IPS-NIHi7 (cell line): ENCODE data around the gene RIPOR2.

Experiments
- DNase-seq: peaks from one replicate; pipeline ENCODE4 v3.0.0; 2012; ENCODE audit warnings: mixed read lengths; ENCODE audit errors: extremely low spot score

The RIPOR2 gene, protein sequence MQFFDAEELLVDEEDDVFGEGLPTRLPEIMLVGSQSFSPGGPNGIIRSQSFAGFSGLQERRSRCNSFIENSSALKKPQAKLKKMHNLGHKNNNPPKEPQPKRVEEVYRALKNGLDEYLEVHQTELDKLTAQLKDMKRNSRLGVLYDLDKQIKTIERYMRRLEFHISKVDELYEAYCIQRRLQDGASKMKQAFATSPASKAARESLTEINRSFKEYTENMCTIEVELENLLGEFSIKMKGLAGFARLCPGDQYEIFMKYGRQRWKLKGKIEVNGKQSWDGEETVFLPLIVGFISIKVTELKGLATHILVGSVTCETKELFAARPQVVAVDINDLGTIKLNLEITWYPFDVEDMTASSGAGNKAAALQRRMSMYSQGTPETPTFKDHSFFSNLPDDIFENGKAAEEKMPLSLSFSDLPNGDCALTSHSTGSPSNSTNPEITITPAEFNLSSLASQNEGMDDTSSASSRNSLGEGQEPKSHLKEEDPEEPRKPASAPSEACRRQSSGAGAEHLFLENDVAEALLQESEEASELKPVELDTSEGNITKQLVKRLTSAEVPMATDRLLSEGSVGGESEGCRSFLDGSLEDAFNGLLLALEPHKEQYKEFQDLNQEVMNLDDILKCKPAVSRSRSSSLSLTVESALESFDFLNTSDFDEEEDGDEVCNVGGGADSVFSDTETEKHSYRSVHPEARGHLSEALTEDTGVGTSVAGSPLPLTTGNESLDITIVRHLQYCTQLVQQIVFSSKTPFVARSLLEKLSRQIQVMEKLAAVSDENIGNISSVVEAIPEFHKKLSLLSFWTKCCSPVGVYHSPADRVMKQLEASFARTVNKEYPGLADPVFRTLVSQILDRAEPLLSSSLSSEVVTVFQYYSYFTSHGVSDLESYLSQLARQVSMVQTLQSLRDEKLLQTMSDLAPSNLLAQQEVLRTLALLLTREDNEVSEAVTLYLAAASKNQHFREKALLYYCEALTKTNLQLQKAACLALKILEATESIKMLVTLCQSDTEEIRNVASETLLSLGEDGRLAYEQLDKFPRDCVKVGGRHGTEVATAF

GRCh38 chr6:24935366-24936152, at the start of gene RIPOR2:
Gene RIPOR2 (minus strand): TSS chr6:24935960. CDS start chr6:24935898, 62 bp downstream.
- DNase-seq, result peak; percentile 85

GRCh38 chr6:24985323-24985722, 49.6 kb upstream of the RIPOR2 start:
- peak; percentile 45 for DNase-seq

DNA sequence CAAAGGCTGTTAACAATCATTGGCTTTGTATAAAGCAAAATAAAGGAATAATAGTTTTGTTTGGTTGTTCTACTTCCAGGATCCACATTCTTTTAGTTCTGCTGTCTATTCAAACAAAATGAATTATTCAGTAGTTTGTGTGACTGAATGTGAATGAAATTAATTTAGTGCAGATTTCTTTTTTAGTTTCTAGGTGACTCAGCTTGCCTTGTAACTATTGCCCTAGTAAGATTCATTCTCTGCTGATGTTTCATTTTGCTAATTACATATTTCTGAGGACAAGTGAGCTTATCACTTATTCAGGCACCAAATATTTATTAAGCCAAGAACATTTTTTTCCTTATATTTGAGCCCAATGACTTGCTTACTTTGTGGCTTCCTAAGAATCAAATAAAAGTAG, 46.5 kb upstream of the RIPOR2 start:
- DNase-seq, result no peak

DNA sequence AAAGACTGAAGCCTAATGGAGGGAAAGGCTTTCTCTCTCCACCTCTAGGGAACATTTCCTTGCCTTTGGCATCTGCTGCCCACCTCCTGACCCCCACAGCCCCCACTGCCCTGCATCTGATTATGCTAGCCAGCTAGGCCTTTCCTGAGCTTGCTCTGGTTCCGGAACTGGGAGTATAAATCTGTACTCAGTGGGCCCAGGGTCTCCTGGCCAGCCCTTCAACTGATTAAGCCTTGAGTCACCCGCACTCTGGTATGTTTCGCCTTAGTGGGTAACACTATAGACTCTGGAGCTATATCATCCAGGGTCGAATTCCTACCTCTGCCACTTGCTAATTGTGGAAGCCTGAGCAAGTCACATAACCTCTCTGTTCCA, 45.6 kb upstream of the RIPOR2 start:
- DNase-seq, result peak; percentile 42

DNA sequence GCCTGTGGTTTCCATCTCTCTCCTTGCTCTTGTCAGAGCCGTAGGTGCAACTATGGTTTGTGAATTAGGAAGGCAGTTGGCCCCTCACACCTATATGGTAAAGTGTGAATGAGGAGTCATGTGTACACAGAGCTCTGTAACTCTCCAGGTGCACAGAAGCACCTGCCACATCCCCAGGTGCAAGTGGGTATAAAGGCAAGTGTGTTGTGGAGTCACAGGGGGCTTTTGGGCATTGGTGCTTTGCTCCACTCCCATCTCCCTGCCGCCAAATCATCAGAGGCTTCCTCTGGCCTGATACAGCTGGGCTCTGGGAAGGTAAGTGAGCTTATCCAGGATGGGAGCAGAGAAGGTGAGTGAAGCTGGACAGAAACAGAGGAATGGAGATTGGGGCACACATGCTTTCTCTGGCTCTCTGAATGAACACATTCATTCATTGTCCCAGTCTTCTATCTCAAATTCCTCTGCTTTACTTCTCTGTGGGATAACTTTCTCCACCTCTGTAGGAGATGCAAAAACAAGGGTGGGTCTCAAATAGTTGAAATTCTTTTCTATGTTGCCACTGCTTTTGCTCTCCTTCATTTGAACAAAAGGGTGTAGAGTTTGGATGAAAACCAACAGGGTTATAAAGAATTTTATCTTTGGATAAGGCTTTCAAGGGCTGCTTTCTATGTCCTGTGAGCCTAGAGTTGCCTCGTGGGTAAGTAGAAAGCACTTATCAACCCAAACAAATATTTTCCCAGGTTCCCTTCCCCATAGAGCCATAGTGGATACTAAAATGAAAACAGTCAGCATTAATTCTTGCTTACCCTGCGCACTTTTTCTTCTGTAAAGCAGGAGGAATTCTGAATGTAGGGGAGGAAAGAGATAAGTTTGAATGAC, 45.0 kb upstream of the RIPOR2 start:
- peak; percentile 50 for DNase-seq

DNA sequence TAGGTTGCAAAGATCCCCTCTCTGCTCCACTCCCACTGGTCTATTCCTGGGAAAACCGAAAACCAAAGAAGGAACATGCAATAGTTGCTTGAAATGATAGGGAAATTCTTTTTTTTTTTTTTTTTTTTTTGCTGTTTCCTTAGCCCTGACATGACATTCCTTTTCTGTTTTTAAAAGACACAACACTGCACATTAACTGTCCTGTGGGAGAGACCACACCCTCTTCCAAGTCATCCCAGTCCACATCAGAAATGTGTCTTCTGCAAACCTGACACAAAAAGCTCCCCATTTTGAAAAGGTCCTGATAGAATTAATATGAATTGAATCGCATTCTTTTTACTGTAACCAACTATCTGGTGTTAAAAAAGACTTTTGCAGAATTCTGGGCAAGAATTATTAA, 43.4 kb upstream of the RIPOR2 start:
- DNase-seq, result no peak

DNA sequence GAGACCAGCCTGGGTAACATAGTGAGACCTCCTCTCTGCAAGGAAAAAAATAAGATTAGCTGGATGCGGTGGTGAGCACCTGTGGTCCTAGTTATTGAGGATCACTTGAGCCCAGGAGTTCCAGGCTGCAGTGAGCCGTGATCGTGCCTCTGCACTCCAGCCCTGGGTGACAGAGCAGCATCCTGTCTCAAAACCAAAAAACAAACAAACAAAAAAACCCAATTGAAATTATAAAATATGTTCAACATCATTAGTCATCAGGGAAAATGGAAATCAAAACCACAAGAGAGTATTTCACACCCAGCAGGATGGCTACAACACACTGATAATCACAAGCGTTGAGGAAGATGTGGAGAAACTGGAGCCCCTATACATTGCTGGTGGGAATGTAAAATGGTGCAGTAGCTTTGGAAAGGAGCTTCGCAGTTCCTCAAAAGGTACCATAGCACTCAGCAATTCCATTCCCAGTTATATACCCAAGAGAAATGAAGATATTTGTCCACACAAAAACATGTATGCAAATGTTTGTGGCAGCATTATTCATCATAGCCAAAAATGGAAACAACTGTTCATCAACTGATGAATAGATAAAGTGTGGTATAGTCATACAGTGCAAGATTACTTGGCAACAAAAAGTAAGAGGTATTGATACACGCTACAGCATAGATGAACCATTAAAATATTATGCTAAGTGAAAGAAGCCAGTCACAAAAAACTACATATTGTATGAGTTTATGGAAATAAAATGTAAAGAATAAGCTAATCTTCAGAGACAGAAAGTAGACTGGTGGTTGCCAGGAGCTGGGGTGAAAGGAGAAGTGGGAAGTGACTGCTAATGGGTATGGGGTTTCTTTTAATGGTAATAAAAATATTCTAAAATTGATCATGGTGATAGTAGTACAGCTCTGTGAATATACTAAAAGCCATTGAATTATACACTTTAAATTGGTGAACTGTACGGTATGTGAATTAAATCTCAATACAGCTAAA, 38.7 kb upstream of the RIPOR2 start:
- no peak for DNase-seq

DNA sequence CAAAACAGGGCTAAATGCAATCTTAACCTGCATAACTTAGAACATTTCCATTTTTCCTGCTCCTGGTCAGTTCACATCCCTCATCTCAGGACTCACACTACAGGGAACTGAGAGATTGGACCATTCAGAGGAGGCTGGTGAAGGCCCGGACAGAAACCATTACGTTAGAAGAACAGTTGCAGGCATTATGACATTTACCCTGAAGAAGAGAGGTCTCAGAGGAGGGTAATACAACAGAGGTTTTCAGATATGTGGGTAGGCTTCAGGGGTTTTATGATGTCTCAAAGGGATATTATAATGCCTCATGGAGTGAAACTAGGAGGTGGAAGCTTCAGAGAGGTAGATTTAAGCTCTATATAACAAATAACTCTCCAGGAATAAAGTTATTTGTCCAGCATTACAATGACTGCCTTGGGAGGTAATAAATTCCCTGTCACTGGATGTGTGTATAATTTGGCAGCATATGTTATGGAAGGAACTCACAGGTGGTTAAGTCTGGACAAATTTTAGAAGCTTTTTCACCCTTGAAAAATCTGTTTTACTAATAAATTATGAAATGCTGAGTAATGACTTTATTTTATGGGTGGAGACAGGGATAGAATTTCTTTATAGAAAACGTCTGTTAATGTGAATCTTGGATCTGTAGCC, 36.7 kb upstream of the RIPOR2 start:
- DNase-seq, result no peak

- DNase-seq, result no peak
These were observed 35.3 kb upstream of the RIPOR2 start for GRCh38 chr6:24971067-24971466.

DNA sequence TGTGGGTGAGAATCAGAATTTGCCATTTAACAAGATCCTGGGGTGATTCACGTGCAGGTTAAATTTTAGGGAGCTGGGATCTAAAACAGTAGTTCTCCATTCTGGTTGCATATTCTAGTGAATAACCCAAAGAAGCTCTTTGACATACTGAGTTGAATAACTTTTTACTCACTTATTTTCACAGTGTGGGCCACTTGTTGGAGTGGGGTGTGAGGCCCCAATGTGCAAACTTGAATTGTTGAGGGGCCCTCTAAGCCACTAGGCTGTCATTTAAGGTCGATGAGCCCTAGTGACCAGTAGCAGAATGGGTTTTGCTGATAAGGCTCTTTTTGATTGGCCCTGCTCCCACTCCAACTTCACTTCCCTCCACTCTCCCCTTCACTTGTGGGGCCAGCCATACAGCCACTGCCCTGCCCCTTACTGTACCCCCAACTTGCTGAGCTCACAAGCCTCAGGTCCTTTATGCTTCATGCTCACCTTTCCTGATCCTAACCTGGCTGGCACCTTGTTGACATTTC, 33.6 kb upstream of the RIPOR2 start:
- no peak for DNase-seq

DNA sequence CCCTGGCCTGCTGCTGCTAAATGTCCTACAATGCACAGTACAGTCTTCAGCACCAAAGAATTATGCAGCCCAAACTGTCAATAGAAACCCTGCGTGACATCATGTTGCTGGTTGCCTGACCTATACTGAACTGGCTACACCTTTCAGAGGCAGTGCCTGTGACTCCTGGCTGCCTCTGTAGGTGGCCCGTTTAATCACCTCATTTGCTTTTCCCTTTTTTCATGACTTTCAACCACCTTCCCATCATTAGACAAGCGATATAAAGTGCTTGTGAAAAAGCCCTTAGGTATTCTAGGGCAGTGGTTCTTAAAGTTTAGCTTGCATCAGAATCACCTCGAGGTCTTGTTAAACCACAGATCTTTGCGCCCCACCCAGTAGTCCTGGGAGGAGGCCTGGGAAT, 33.0 kb upstream of the RIPOR2 start:
- DNase-seq, result no peak

DNA sequence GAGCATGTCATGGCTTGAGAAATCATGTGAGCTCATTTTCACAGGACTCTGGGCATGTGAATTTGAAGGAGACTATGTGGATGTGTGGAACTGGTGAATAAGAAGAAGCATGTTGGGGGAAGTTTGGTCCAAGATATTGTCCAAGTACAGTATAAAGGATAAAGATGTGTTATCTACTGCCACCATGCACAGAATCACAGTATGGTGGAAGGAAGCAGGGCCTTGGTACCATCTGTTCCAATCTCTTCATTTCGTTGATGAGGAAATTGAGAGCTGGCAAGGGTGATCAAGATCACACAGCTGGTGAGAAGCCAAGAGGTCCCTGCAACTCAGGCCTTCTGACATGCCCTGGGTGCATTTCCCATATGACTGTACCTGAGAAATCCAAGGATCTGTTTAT, 31.5 kb upstream of the RIPOR2 start:
- no peak for DNase-seq

- DNase-seq, result no peak
These were observed 30.6 kb upstream of the RIPOR2 start for GRCh38 chr6:24966381-24966780.

DNA sequence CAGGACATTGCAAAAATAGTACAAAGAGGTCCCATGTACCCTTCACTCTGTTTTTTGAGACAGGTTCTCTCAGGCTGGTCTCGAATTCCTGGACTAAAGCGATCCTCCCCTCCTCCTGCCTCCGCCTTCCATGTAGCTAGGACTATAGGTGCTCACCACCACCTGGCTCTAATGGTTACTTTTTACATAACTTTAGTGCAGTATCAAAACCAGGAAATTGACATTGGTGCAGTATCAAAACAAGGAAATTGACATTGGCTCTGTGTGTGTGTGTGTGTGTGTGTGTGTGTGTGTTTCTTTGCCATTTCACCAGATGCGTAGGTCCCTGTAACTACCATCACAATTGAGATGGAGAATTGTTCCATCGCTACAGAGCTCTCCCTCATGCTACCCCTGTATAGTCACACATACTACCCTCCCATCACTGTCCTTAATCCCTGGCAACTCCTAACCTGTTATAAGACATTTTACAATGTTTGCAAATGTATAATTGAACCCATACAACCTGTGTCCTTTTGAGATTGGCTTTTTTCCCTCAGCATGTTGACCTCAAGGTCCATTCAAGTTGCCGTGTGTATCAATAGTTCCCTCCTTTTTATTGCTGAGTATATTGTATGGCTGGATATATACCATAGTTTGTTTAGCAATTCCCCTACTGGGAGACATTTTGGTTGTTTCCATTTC, 28.3 kb upstream of the RIPOR2 start:
- no peak for DNase-seq

- DNase-seq, result no peak
These were observed 27.6 kb upstream of the RIPOR2 start for GRCh38 chr6:24963339-24963738.

- DNase-seq, result no peak
These were observed 26.1 kb upstream of the RIPOR2 start for GRCh38 chr6:24961852-24962251.

DNA sequence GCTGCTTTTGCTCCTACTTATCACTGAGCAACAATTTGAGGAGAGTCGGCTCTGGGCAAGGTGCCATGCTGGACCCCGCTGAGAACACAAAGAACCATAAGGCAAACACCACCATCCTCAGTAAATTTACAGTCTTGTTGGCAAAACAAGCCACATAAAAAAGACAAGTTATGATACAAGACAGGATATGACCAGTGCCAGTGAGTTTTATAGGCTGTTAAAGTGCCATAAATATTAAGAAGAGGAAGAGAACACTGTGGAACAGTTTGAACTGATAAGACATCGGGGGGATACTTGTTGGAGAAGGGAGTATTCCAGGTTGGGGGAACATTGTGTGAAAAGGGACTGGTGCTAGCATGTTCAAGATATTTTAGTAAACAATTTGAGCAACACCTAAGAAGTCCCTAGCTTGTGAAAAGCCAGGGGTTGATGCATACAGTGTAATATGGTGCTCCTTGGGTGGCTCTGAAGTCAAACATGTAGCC, 25.3 kb upstream of the RIPOR2 start:
- no peak for DNase-seq

DNA sequence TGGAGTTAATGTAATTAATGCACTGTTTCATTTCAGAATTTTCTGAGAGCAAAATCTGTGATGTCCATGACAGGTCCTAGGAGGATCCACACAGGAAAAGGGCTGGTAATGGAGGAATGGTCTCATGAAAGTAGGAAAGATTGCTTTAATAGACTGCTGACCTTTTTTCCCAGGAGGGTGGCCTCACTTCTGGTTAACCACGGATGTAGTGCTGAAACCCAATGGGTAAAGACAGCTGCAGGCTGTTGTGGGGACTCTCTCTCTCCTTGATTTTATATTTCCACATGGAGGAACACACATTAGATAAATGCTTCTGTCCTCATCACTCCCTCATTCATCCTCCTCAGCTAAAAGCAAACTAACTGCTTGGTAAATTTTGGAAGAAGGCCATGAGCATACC, 23.6 kb upstream of the RIPOR2 start:
- DNase-seq, result no peak
